ENCODE measurements around the gene RRAD.

GRCh38 chr16:66871840-66872239, 53.5 kb downstream of the RRAD start:
- no peak for TF ChIP-seq CTCF (conservative IDR thresholded peaks at IDR 0.05; ENCODE audit: low read depth, low read length)
- no peak for TF ChIP-seq EZH2phosphoT487 (IDR thresholded peaks at IDR 0.05; ENCODE audit: borderline replicate concordance, low read length)
